GM12891 (cell line): ENCODE results near the gene SLC30A1.

Experiments used
- PAX5 ChIP-seq: IDR thresholded peaks from 2 replicates; pipeline ENCODE4 v1.6.1; 2011; ENCODE audit warnings: low read length, moderate library complexity, mild to moderate bottlenecking; ENCODE audit not compliant: insufficient read depth, severe bottlenecking
- POLR2A ChIP-seq: IDR thresholded peaks from 2 replicates; pipeline ENCODE4 v1.6.1; 2011; ENCODE audit warnings: low read depth, low read length, control low read depth
- POLR2AphosphoS5 ChIP-seq: IDR thresholded peaks from 2 replicates; pipeline ENCODE4 v1.6.1; 2011; ENCODE audit warnings: low read depth, low read length, control low read depth
- SPI1 ChIP-seq: IDR thresholded peaks from 2 replicates; pipeline ENCODE4 v1.6.1; 2011; ENCODE audit warnings: low read depth, low read length, control low read depth

- TF ChIP-seq POLR2A = peak; percentile 66
- TF ChIP-seq SPI1 = no peak
- TF ChIP-seq POLR2AphosphoS5 = no peak
- no peak for TF ChIP-seq PAX5
Observed at GRCh38 chr1:211579440-211580302, 710 bp upstream of the SLC30A1 start.
